Stomach smooth muscle (tissue), 2 donors: Measurements from ENCODE around the gene ADM2.

Source experiments
- H3K27ac ChIP-seq: one replicate; pipeline ENCODE4 v1.7.0; 2013; ENCODE audit warnings: mild to moderate bottlenecking, low read length, inconsistent platforms
- H3K27me3 ChIP-seq, 2 donors: one replicate each; pipeline ENCODE4 v1.7.0; 2013; ENCODE audit warnings: low read length in 2 of 2; ENCODE audit not compliant: insufficient read depth in 2 of 2, control insufficient read depth in 1 of 2
- H3K36me3 ChIP-seq, 2 donors: one replicate each; pipeline ENCODE4 v1.7.0; 2013; ENCODE audit warnings: low read length in 2 of 2; ENCODE audit not compliant: control insufficient read depth in 2 of 2, insufficient read depth in 2 of 2
- H3K4me1 ChIP-seq: one replicate; pipeline ENCODE4 v1.7.0; 2013; ENCODE audit warnings: low read length; ENCODE audit not compliant: control insufficient read depth, insufficient read depth
- H3K4me3 ChIP-seq, 2 donors: one replicate each; pipeline ENCODE4 v1.7.0; 2013; ENCODE audit warnings: low read length in 2 of 2
- H3K9ac ChIP-seq, 2 donors: one replicate each; pipeline ENCODE4 v1.7.0; 2013; ENCODE audit warnings: low read length in 2 of 2, mild to moderate bottlenecking in 1 of 2
- H3K9me3 ChIP-seq, 2 donors: one replicate each; pipeline ENCODE4 v1.7.0; 2013; ENCODE audit warnings: low read length in 2 of 2; ENCODE audit not compliant: control insufficient read depth in 2 of 2
- donor health status: healthy.
- donor health status: Pancreatic carcinoma.

The ADM2 gene

GRCh38 chr22:50445880-50446707, 35.2 kb upstream of the ADM2 start:
- Histone ChIP-seq H3K4me3 (no peak overlapping the region), H3K9me3 (no peaks in the 10 kb centered on the region), H3K4me1 (peaks cover 14% of the 10 kb centered on the region), H3K27ac (no peak overlapping the region), H3K36me3 (peaks cover 24 to 29% of the 10 kb centered on the region in 2 donors), H3K9ac (no peak overlapping the region), H3K27me3 (no peaks in the 10 kb centered on the region)

- H3K27ac ChIP-seq, result no peak overlapping the region
- H3K9ac ChIP-seq, result no peak overlapping the region
- peaks cover 14% of the 10 kb centered on the region for H3K4me1 ChIP-seq
- H3K36me3 ChIP-seq, result peaks cover 20 to 27% of the 10 kb centered on the region in 2 donors
- no peaks in the 10 kb centered on the region for H3K27me3 ChIP-seq
- no peaks in the 10 kb centered on the region for H3K9me3 ChIP-seq
- no peak overlapping the region for H3K4me3 ChIP-seq
These were observed 34.4 kb upstream of the ADM2 start for GRCh38 chr22:50446708-50447575.

- Histone ChIP-seq H3K27ac (no peak overlapping the region), H3K4me3 (no peak overlapping the region), H3K27me3 (no peaks in the 10 kb centered on the region), H3K9ac (no peak overlapping the region), H3K36me3 (peaks cover 22 to 26% of the 10 kb centered on the region in 2 donors), H3K4me1 (peaks cover 14% of the 10 kb centered on the region), H3K9me3 (no peaks in the 10 kb centered on the region)
These were observed 33.5 kb upstream of the ADM2 start for GRCh38 chr22:50447576-50448551.

- Histone ChIP-seq H3K36me3 (peaks cover 37 to 45% of the 10 kb centered on the region in 2 donors), H3K9me3 (no peaks in the 10 kb centered on the region), H3K27ac (no peak overlapping the region), H3K9ac (no peak overlapping the region), H3K4me3 (no peak overlapping the region), H3K27me3 (no peaks in the 10 kb centered on the region), H3K4me1 (no peaks in the 10 kb centered on the region)
These were observed 28.7 kb upstream of the ADM2 start for GRCh38 chr22:50452649-50453048.

GRCh38 chr22:50454556-50455075, 26.7 kb upstream of the ADM2 start:
- no peaks in the 10 kb centered on the region for H3K27me3 ChIP-seq
- H3K9me3 ChIP-seq, result no peaks in the 10 kb centered on the region
- no peak overlapping the region for H3K9ac ChIP-seq
- no peaks in the 10 kb centered on the region for H3K4me1 ChIP-seq
- H3K4me3 ChIP-seq, result no peak overlapping the region
- peaks cover 28 to 42% of the 10 kb centered on the region in 2 donors for H3K36me3 ChIP-seq
- no peak overlapping the region for H3K27ac ChIP-seq

- peaks cover 28 to 41% of the 10 kb centered on the region in 2 donors for H3K36me3 ChIP-seq
- H3K9me3 ChIP-seq, result no peaks in the 10 kb centered on the region
- H3K4me1 ChIP-seq, result no peaks in the 10 kb centered on the region
- no peak overlapping the region for H3K4me3 ChIP-seq
- H3K27ac ChIP-seq, result no peak overlapping the region
- H3K9ac ChIP-seq, result no peak overlapping the region
- H3K27me3 ChIP-seq, result no peaks in the 10 kb centered on the region
These were observed 26.1 kb upstream of the ADM2 start for GRCh38 chr22:50455201-50455600.

- peaks cover 36 to 44% of the 10 kb centered on the region in 2 donors for H3K36me3 ChIP-seq
- no peaks in the 10 kb centered on the region for H3K4me1 ChIP-seq
- H3K9me3 ChIP-seq, result no peaks in the 10 kb centered on the region
These were observed 25.3 kb upstream of the ADM2 start for GRCh38 chr22:50456026-50456425.

GRCh38 chr22:50456466-50457234, 24.7 kb upstream of the ADM2 start:
- no peaks in the 10 kb centered on the region for H3K9me3 ChIP-seq
- no peak overlapping the region for H3K9ac ChIP-seq
- H3K36me3 ChIP-seq, result peaks cover 40 to 49% of the 10 kb centered on the region in 2 donors
- no peaks in the 10 kb centered on the region for H3K27me3 ChIP-seq
- H3K27ac ChIP-seq, result no peak overlapping the region
- H3K4me3 ChIP-seq, result no peak overlapping the region
- no peaks in the 10 kb centered on the region for H3K4me1 ChIP-seq

More at GRCh38 chr22:50456026-50456425, 25.3 kb upstream of the ADM2 start:
- no peak overlapping the region for H3K9ac ChIP-seq
- no peaks in the 10 kb centered on the region for H3K27me3 ChIP-seq
- no peak overlapping the region for H3K27ac ChIP-seq
- H3K4me3 ChIP-seq, result no peak overlapping the region

- H3K27me3 ChIP-seq, result no peaks in the 10 kb centered on the region
- H3K4me1 ChIP-seq, result no peaks in the 10 kb centered on the region
- peaks cover 51 to 60% of the 10 kb centered on the region in 2 donors for H3K36me3 ChIP-seq
- H3K27ac ChIP-seq, result no peak overlapping the region
- no peak overlapping the region for H3K9ac ChIP-seq
- H3K9me3 ChIP-seq, result no peaks in the 10 kb centered on the region
- H3K4me3 ChIP-seq, result no peak overlapping the region
These were observed 22.3 kb upstream of the ADM2 start for GRCh38 chr22:50459016-50459415.
